OCI-LY1 (cell line): ENCODE data around the gene SUCO.

Source experiments
- H2AFZ ChIP-seq: fragments of 200-600 bp; sonication (generic), shearing (Covaris generic); 2 replicates; pipeline ENCODE4 v1.6.0; 2014; ENCODE audit warnings: antibody characterized with exemption, mild to moderate bottlenecking, low read length
- H3F3A ChIP-seq: fragments of 200-600 bp; sonication (generic), shearing (Covaris generic); 2 replicates; pipeline ENCODE4 v1.6.0; 2014; ENCODE audit warnings: mild to moderate bottlenecking, antibody characterized with exemption, low read length, moderate library complexity; ENCODE audit not compliant: insufficient read depth
- H3K27ac ChIP-seq: fragments of 200-600 bp; sonication (generic); 2 replicates; pipeline ENCODE4 v1.5.1; 2014; ENCODE audit warnings: low read length, mixed run types, mild to moderate bottlenecking, low read depth; ENCODE audit not compliant: poor library complexity, severe bottlenecking
- H3K27me3 ChIP-seq: fragments of 200-600 bp; sonication (generic); 2 replicates; pipeline ENCODE4 v1.6.0; 2014; ENCODE audit warnings: antibody characterized with exemption, mild to moderate bottlenecking, low read length, moderate library complexity; ENCODE audit not compliant: insufficient read depth
- H3K36me3 ChIP-seq: fragments of 200-600 bp; sonication (generic); 2 replicates; pipeline ENCODE4 v1.6.1; 2014; ENCODE audit warnings: mild to moderate bottlenecking, antibody characterized with exemption, low read length, moderate library complexity, mixed read lengths; ENCODE audit not compliant: insufficient read depth
- H3K4me1 ChIP-seq: fragments of 200-600 bp; sonication (generic); 2 replicates; pipeline ENCODE4 v1.5.1; 2014; ENCODE audit warnings: mild to moderate bottlenecking, low read length, moderate library complexity; ENCODE audit not compliant: insufficient read depth, severe bottlenecking
- H3K4me2 ChIP-seq: fragments of 200-600 bp; sonication (generic), shearing (Covaris generic); 2 replicates; pipeline ENCODE4 v1.6.1; 2014; ENCODE audit warnings: low read length
- H3K4me3 ChIP-seq: fragments of 200-600 bp; sonication (generic); 2 replicates; pipeline ENCODE4 v1.5.1; 2014; ENCODE audit warnings: low read length, low read depth, mild to moderate bottlenecking, mixed read lengths; ENCODE audit not compliant: poor library complexity, severe bottlenecking
- H3K79me2 ChIP-seq: fragments of 200-600 bp; shearing (Covaris generic); 2 replicates; pipeline ENCODE4 v1.6.1; 2016; ENCODE audit warnings: mixed run types, low read length, mixed read lengths; ENCODE audit not compliant: insufficient read depth
- H3K9ac ChIP-seq: fragments of 200-600 bp; sonication (generic), shearing (Covaris generic); 2 replicates; pipeline ENCODE4 v1.6.1; 2014; ENCODE audit warnings: mild to moderate bottlenecking, low read length, mixed read lengths
- H3K9me2 ChIP-seq: fragments of 200-600 bp; sonication (generic), shearing (Covaris generic); 2 replicates; pipeline ENCODE4 v1.6.1; 2014; ENCODE audit warnings: low read depth, mild to moderate bottlenecking, low read length, mixed read lengths
- H3K9me3 ChIP-seq: fragments of 200-600 bp; shearing (Covaris generic); 2 replicates; pipeline ENCODE4 v1.6.1; 2014; ENCODE audit warnings: low read length, mixed read lengths
- H4K20me1 ChIP-seq: fragments of 200-600 bp; sonication (generic), shearing (Covaris generic); 2 replicates; pipeline ENCODE4 v1.6.0; 2016; ENCODE audit warnings: mild to moderate bottlenecking, low read length; ENCODE audit not compliant: insufficient read depth
- EZH2 ChIP-seq: fragments of 200-600 bp; sonication (generic), shearing (Covaris generic); IDR thresholded peaks from 2 replicates; pipeline ENCODE4 v1.8.0; 2017; ENCODE audit warnings: borderline replicate concordance, mixed run types, mild to moderate bottlenecking, antibody characterized with exemption, low read length, moderate library complexity, mixed read lengths
- TF ChIP-seq, protein P1 (sequence below): fragments of 200-600 bp; sonication (generic), shearing (Covaris generic); IDR thresholded peaks from 2 replicates; pipeline ENCODE4 v1.5.1; 2017; ENCODE audit warnings: mild to moderate bottlenecking, antibody characterized with exemption, low read length, moderate library complexity, mixed read lengths

SUCO gene

DNA sequence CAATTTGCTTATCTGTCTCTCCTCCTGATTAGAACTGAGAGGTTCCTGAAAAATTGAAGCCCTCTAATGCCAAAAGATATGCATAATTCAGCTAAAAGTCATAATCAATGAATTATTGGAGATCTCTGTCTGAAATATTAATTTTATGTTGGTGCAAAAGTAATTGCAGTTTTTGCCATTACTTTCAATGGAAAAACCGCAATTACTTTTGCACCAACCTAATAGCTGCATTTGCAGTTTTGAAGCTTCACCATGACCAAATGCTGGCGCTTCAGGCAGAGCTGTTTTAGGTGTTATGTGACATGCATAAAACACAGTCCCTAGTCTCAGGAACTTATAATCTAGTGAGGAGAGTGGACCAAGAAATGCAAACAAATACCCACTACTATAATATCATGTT is 96.2 kb downstream of the SUCO start:
- Histone ChIP-seq H3K79me2 (no peaks in the 10 kb centered on the region), H3K4me3 (no peak overlapping the region), H3K4me1 (no peaks in the 10 kb centered on the region), H3K9me3 (no peaks in the 10 kb centered on the region), H3K9ac (no peak overlapping the region), H3K27ac (no peak overlapping the region), H3K27me3 (no peaks in the 10 kb centered on the region), H2AFZ (no peak overlapping the region), H3K9me2 (no peaks in the 10 kb centered on the region), H4K20me1 (no peaks in the 10 kb centered on the region), H3F3A (no peaks in the 10 kb centered on the region), H3K36me3 (no peaks in the 10 kb centered on the region), H3K4me2 (no peak overlapping the region)
- no peak for TF ChIP-seq EZH2
- TF ChIP-seq, protein P1, sequence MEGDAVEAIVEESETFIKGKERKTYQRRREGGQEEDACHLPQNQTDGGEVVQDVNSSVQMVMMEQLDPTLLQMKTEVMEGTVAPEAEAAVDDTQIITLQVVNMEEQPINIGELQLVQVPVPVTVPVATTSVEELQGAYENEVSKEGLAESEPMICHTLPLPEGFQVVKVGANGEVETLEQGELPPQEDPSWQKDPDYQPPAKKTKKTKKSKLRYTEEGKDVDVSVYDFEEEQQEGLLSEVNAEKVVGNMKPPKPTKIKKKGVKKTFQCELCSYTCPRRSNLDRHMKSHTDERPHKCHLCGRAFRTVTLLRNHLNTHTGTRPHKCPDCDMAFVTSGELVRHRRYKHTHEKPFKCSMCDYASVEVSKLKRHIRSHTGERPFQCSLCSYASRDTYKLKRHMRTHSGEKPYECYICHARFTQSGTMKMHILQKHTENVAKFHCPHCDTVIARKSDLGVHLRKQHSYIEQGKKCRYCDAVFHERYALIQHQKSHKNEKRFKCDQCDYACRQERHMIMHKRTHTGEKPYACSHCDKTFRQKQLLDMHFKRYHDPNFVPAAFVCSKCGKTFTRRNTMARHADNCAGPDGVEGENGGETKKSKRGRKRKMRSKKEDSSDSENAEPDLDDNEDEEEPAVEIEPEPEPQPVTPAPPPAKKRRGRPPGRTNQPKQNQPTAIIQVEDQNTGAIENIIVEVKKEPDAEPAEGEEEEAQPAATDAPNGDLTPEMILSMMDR = no peak

DNA sequence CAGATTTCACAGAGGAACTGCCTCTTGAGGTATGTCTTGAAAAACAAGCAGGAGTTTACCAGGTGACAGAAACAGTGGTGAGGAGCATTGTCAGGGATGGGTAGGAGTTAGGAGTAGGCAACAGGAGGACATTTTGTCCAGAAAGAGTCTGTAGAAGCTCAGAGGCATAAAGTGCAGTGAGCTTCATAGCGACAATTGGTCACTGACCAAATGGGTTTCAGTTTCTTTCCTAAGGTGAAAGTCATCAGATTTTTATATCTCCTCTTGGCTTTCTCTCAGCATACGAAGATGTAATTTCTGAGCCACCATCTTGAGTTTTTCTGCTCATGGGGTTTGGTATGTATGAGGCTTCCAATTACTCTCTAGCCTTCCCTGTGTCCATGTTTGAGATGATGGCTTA is 96.7 kb downstream of the SUCO start:
- TF ChIP-seq, protein P1 = no peak
- no peak for TF ChIP-seq EZH2
- no peak overlapping the region for H3K27ac ChIP-seq
- H3K9me3 ChIP-seq = no peaks in the 10 kb centered on the region

DNA sequence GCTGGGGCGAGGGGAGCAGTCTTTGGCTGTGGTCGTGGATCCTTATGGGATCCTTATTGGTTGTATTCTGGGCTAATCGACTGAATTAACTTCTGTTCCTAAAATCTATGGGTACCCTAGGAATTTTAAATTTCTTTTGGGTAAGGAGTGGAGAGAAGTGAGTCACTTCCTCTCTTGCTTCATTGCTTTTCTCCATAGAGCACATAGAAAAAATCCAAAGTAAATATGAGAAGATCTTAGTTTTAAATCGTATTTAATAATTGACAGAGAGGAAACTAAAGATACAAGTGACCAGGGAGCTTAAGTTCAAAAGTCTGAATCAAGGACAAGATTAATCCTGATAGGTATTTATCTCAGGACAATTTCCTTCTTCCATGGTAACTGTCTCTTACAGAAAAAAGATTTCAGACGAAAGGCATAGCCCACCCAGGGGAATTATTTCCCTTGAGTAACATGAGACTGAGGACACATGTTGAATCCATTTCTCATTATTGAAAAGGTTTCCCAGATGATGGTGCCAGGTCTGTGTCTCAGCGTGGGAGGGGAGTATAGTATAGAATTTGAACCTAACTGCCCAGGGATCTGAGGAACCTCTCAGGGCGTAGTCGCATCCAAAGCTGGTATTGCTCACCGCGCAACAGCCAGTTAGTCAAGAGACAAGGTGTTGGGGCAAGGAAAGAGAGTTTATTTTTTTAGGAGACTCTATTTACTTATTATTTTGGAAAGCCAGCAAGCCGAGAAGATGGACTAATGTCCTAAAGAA is 97.3 kb downstream of the SUCO start:
- no peaks in the 10 kb centered on the region for H3K9me3 ChIP-seq

More for the DNA sequence above, 96.7 kb downstream of the SUCO start:
- no peaks in the 10 kb centered on the region for H3K36me3 ChIP-seq
- H3K4me3 ChIP-seq = no peak overlapping the region
- no peaks in the 10 kb centered on the region for H4K20me1 ChIP-seq
- H3K79me2 ChIP-seq = no peaks in the 10 kb centered on the region
- no peak overlapping the region for H2AFZ ChIP-seq
- H3K27me3 ChIP-seq = no peaks in the 10 kb centered on the region
- no peaks in the 10 kb centered on the region for H3F3A ChIP-seq
- no peak overlapping the region for H3K4me2 ChIP-seq
- no peaks in the 10 kb centered on the region for H3K4me1 ChIP-seq
- no peaks in the 10 kb centered on the region for H3K9me2 ChIP-seq
- no peak overlapping the region for H3K9ac ChIP-seq

More for the DNA sequence above, 97.3 kb downstream of the SUCO start:
- no peaks in the 10 kb centered on the region for H3K79me2 ChIP-seq
- no peaks in the 10 kb centered on the region for H3K4me1 ChIP-seq
- H4K20me1 ChIP-seq = no peaks in the 10 kb centered on the region
- no peaks in the 10 kb centered on the region for H3K36me3 ChIP-seq
- no peak overlapping the region for H3K4me3 ChIP-seq
- no peak overlapping the region for H3K4me2 ChIP-seq
- H2AFZ ChIP-seq = no peak overlapping the region
- H3F3A ChIP-seq = no peaks in the 10 kb centered on the region
- H3K27ac ChIP-seq = no peak overlapping the region
- no peaks in the 10 kb centered on the region for H3K9me2 ChIP-seq
- TF ChIP-seq EZH2 = no peak
- TF ChIP-seq, protein P1 = no peak
- no peak overlapping the region for H3K9ac ChIP-seq
- no peaks in the 10 kb centered on the region for H3K27me3 ChIP-seq
